Kidney (tissue), 14 donors: ENCODE measurements around the gene SRBD1. TPM values are rescaled to one million over a fixed set of nuclear protein-coding genes. Genes with fewer than 3 reads are reported as not detected.

ENCODE experiments used
- DNase-seq, 5 donors: peaks; one replicate each; pipeline ENCODE4 v3.0.0-alpha.2; 2013 to 2020
- FAIRE-seq: peaks from 2 replicates; lab custom pipeline; 2012; peaks lifted over from hg19 to GRCh38; lab: Jason Lieb, UNC
- H3K27ac ChIP-seq, 2 donors: one replicate each; pipeline ENCODE4 v1.7.0; 2013; ENCODE audit warnings: low read depth in 2 of 2, low read length in 2 of 2, inconsistent platforms in 1 of 2
- H3K27me3 ChIP-seq: one replicate; pipeline ENCODE4 v1.7.1; 2013; ENCODE audit warnings: low read length, inconsistent platforms; ENCODE audit not compliant: control insufficient read depth, insufficient read depth
- H3K36me3 ChIP-seq, 3 donors: one replicate each; pipeline versions ENCODE4 v1.7.0 to v1.7.1; 2013; ENCODE audit warnings: low read length in 3 of 3, control low read depth in 1 of 3, inconsistent platforms in 1 of 3; ENCODE audit not compliant: insufficient read depth in 3 of 3, control insufficient read depth in 2 of 3
- H3K4me1 ChIP-seq, 3 donors: one replicate each; pipeline versions ENCODE4 v1.7.0 to v1.7.1; 2013; ENCODE audit warnings: low read length in 3 of 3, inconsistent platforms in 1 of 3, low read depth in 1 of 3; ENCODE audit not compliant: control insufficient read depth in 2 of 3, insufficient read depth in 2 of 3
- H3K4me3 ChIP-seq, 3 donors: one replicate each; pipeline versions ENCODE4 v1.7.0 to v1.8.1; 2013; ENCODE audit warnings: low read length in 3 of 3, control low read depth in 1 of 3, inconsistent platforms in 1 of 3
- H3K9ac ChIP-seq, 3 donors: one replicate each; pipeline versions ENCODE4 v1.7.0 to v1.7.1; 2013; ENCODE audit warnings: low read length in 3 of 3, control low read depth in 1 of 3, inconsistent platforms in 1 of 3
- H3K9me3 ChIP-seq, 3 donors: one replicate each; pipeline versions ENCODE4 v1.7.0 to v1.7.1; 2013; ENCODE audit warnings: low read length in 3 of 3, control low read depth in 1 of 3, inconsistent platforms in 1 of 3; ENCODE audit not compliant: control insufficient read depth in 2 of 3, insufficient read depth in 1 of 3
- intact Hi-C: fragments of 100-400 bp; cut with DNase I; formaldehyde crosslinking; loops from one replicate; pipeline ENCODE4 v1.11.1; 2022
- polyA plus RNA-seq: library from polyadenylated mRNA; stranded (reverse); fragments of 350-450 nt; fragmentation: Illumina TruSeq; extraction: RNeasy Lipid Tissue Mini Kit (QIAGEN cat#74804); gene quantifications from one replicate; pipeline ENCODE4 v1.2.3, GENCODE V29; 2014; ENCODE audit warnings: low read depth, low replicate concordance; ENCODE audit not compliant: insufficient read depth
- total RNA-seq: library from RNA; stranded (reverse); fragmentation: NEBNext Ultra II Directional; extraction: Animal tissue kit (Norgen Biotek cat#: 25700); gene quantifications from one replicate; pipeline ENCODE4 v1.2.1, GENCODE V29; 2021
- TF ChIP-seq, protein P1 (sequence below): IDR thresholded peaks from 3 replicates; pipeline ENCODE4 v1.5.1; 2012; ENCODE audit warnings: mild to moderate bottlenecking, moderate library complexity, borderline replicate concordance; ENCODE audit not compliant: insufficient read depth; ENCODE audit errors: extremely low read depth
- donor health status: control.
- donor health status: control.
- donor health status: control.
- donor health status: control.
- donor health status: control.
- donor health status: DM: yes; HTN: yes; CAD: no.
- donor health status: Normal renal cell carcinoma (clear cell type).

SRBD1 gene
- total and polyA plus RNA-seq, 2 donors from 2014 or later: 5.4 to 19.5 TPM

DNA sequence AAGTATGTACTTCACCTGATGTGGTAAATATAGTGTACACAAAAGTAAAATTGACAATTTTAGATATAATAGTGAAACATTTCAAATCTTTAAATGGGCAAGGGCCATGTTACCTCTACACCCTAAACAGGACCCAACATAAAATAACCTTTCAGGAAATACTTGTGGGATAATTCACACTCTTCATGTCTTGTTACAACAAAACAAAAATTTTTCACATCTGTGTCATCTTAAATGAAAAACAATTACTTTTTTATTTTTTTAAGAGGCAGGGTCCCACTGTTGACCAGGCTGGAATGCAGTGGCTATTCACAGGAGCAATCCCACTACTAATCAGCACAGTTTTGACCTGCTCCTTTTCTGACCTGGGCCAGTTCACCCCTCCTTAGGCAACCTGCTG, 42.1 kb downstream of the SRBD1 start:
- DNase-seq (no peak), FAIRE-seq (no peak)
- no peaks in the 10 kb centered on the region for H3K36me3 ChIP-seq
- no peak overlapping the region for H3K27ac ChIP-seq
- no peak overlapping the region for H3K9ac ChIP-seq
- H3K27me3 ChIP-seq: no peaks in the 10 kb centered on the region
- no peaks in the 10 kb centered on the region for H3K9me3 ChIP-seq
- intact Hi-C loops: no loop called here
- TF ChIP-seq, protein P1, sequence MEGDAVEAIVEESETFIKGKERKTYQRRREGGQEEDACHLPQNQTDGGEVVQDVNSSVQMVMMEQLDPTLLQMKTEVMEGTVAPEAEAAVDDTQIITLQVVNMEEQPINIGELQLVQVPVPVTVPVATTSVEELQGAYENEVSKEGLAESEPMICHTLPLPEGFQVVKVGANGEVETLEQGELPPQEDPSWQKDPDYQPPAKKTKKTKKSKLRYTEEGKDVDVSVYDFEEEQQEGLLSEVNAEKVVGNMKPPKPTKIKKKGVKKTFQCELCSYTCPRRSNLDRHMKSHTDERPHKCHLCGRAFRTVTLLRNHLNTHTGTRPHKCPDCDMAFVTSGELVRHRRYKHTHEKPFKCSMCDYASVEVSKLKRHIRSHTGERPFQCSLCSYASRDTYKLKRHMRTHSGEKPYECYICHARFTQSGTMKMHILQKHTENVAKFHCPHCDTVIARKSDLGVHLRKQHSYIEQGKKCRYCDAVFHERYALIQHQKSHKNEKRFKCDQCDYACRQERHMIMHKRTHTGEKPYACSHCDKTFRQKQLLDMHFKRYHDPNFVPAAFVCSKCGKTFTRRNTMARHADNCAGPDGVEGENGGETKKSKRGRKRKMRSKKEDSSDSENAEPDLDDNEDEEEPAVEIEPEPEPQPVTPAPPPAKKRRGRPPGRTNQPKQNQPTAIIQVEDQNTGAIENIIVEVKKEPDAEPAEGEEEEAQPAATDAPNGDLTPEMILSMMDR: no peak
- no peak overlapping the region for H3K4me3 ChIP-seq
- H3K4me1 ChIP-seq: no peaks in the 10 kb centered on the region

DNA sequence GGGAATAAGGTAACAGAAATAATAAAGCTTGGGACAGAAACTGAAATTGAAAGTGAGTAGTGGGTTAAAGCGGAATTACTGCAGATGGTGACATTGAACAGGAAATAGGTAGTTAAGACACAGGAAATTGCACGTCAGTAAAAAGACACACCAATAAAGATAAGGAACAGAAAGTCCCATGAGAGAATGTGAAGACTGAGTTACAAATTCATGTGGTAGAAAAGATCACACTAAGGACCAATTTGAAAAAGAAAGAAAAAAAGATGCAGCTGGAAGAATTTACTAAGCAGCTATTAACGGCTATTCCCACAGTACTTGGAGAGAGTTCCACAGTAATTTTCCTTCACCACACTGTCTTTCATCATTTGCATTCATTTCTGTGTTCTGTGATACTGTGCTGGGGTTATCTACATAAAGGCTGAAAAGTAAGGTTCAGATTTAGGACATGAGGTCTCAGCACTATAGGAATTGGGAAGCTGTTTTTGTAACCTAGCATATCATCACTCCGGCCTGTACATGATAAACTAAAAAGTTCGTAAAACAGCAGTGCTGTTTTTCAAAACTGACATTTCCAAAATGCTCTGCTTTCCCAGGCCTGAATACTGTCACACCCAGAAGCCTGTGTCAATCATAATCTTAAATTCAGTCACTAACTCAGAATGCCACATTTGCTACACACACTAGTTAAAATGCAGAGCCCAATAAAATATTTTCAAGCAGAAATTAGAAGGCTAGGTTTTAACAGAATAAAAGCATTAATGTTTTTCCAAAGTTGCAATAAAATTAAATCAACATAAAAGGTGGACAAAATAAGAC, 42.9 kb downstream of the SRBD1 start:
- Histone ChIP-seq H3K9me3 (no peaks in the 10 kb centered on the region), H3K4me3 (peak overlapping the region in 2 of 3 donors; percentile 0 to 7), H3K9ac (no peak overlapping the region), H3K27ac (peak overlapping the region in 1 of 2 donors; percentile 52), H3K36me3 (no peaks in the 10 kb centered on the region), H3K4me1 (no peaks in the 10 kb centered on the region), H3K27me3 (no peaks in the 10 kb centered on the region)
- TF ChIP-seq, protein P1: no peak
- FAIRE-seq: no peak
- DNase-seq: peak in 2 of 5 donors; percentile 27 to 50
- intact Hi-C loops: no loop called here

DNA sequence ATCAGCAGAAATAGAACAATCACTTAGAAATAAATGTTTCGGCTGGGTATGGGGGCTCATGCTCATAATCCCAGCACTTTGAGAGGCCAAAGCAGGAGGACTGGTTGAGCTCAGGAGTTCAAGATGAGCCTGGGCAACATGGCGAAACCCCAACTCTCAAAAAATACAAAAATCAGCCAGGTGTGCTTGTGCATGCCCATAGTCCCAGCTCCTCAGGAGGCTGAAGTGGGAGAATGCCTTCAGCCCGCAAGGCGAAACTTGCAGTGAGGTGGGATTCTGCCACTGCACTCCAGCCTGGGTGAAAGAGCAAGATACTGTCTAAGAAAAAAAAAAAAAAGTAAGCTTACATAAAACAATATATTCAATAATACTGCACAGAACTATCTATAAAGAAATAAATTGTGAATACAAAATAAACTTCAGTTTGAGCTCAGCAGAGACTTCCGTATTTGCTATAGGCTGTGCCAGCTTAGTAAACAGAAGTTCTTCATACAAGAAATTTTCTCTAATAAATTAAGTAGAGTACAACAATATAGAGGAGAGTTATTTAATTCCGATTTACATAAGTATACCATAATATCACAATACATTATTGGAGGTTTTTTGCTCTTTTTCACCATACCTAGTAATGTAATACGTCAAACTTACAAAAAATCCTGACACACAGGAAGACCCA, 43.6 kb downstream of the SRBD1 start:
- FAIRE-seq: no peak
- Histone ChIP-seq H3K4me1 (no peaks in the 10 kb centered on the region), H3K9ac (no peak overlapping the region), H3K27ac (no peak overlapping the region), H3K27me3 (no peaks in the 10 kb centered on the region), H3K4me3 (peak overlapping the region in 1 of 3 donors; percentile 0), H3K36me3 (no peaks in the 10 kb centered on the region), H3K9me3 (no peaks in the 10 kb centered on the region)
- intact Hi-C loops: no loop called here
- TF ChIP-seq, protein P1: no peak
- DNase-seq: peak in 1 of 5 donors; percentile 43
